Ishikawa (cell line): Measurements from ENCODE around the gene VWF.

Experiments used
- CEBPB ChIP-seq: IDR thresholded peaks from 2 replicates; pipeline ENCODE4 v1.6.1; 2012
- CREB1 ChIP-seq: IDR thresholded peaks from 2 replicates; pipeline ENCODE4 v1.6.1; 2012; ENCODE audit warnings: low read depth
- EGR1 ChIP-seq: IDR thresholded peaks from 2 replicates; pipeline ENCODE4 v1.6.1; 2012
- EP300 ChIP-seq: IDR thresholded peaks from 2 replicates; pipeline ENCODE4 v1.6.1; 2012; ENCODE audit warnings: borderline replicate concordance
- FOXM1 ChIP-seq: IDR thresholded peaks from 2 replicates; pipeline ENCODE4 v1.6.1; 2012; ENCODE audit warnings: low read depth, borderline replicate concordance
- NFIC ChIP-seq: IDR thresholded peaks from 2 replicates; pipeline ENCODE4 v1.6.1; 2012
- RAD21 ChIP-seq: IDR thresholded peaks from 2 replicates; pipeline ENCODE4 v1.6.1; 2012; ENCODE audit warnings: low read depth
- TAF1 ChIP-seq: IDR thresholded peaks from 2 replicates; pipeline ENCODE4 v1.6.1; 2012; ENCODE audit warnings: low read depth, mild to moderate bottlenecking
- TCF12 ChIP-seq: IDR thresholded peaks from 2 replicates; pipeline ENCODE4 v1.6.1; 2012; ENCODE audit warnings: low read depth
- TEAD4 ChIP-seq: IDR thresholded peaks from 2 replicates; pipeline ENCODE4 v1.6.1; 2012
- YY1 ChIP-seq: IDR thresholded peaks from 2 replicates; pipeline ENCODE4 v1.6.1; 2012; ENCODE audit warnings: low read depth
- ZBTB7A ChIP-seq: IDR thresholded peaks from 2 replicates; pipeline ENCODE4 v1.6.1; 2012; ENCODE audit warnings: low read depth
- TF ChIP-seq, protein P1 (sequence below): IDR thresholded peaks from 2 replicates; pipeline ENCODE4 v1.6.1; 2012
- TF ChIP-seq, protein P2 (sequence below): IDR thresholded peaks from 2 replicates; pipeline ENCODE4 v1.6.1; 2012; ENCODE audit warnings: low read depth, mild to moderate bottlenecking
- TF ChIP-seq, protein P3 (sequence below): IDR thresholded peaks from 2 replicates; pipeline ENCODE4 v1.6.1; 2012

Gene VWF

DNA sequence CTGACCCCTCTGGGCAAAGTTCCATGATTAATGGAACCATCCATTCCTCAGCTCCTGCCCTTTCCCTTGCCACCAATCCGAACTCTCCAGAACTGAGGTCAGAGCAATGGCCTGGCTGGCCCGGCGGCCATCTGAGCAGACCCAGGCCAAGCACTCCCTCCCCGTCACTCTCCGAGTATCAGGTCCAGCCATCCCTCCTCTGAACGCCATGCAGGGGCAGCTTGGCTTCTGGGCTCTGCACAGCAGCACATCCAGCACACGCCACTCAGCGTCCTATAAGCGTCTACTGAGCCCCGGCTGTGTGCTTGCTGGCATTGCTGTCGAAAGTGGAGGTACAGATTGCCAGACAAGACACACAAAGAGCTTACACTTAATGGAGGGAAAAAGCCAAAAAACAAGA, 34.3 kb upstream of the VWF start:
- TF ChIP-seq FOXM1: no peak

DNA sequence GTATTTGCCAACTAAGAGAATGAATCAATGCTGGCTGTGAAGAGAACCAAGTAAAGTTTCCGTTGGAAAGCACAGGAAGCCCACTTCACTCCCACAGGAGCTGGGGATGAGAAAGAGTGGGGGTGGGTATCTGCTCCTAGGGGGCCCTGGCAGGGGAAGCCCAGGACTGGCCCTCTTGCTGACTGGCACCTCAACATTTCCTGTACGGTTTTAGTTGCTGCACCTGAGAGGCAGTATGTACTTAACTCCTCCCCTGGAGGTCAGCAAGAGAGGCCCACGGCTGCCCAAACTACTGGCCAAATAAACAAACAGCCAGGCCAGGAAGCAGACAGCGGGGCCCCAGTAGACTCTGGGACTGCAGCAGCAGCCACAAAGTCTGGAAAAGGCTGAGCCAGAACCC, 33.8 kb upstream of the VWF start:
- TF ChIP-seq, protein P1, sequence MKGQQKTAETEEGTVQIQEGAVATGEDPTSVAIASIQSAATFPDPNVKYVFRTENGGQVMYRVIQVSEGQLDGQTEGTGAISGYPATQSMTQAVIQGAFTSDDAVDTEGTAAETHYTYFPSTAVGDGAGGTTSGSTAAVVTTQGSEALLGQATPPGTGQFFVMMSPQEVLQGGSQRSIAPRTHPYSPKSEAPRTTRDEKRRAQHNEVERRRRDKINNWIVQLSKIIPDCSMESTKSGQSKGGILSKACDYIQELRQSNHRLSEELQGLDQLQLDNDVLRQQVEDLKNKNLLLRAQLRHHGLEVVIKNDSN: no peak
- TF ChIP-seq NFIC: no peak
- no peak for TF ChIP-seq FOXM1
- TF ChIP-seq, protein P2, sequence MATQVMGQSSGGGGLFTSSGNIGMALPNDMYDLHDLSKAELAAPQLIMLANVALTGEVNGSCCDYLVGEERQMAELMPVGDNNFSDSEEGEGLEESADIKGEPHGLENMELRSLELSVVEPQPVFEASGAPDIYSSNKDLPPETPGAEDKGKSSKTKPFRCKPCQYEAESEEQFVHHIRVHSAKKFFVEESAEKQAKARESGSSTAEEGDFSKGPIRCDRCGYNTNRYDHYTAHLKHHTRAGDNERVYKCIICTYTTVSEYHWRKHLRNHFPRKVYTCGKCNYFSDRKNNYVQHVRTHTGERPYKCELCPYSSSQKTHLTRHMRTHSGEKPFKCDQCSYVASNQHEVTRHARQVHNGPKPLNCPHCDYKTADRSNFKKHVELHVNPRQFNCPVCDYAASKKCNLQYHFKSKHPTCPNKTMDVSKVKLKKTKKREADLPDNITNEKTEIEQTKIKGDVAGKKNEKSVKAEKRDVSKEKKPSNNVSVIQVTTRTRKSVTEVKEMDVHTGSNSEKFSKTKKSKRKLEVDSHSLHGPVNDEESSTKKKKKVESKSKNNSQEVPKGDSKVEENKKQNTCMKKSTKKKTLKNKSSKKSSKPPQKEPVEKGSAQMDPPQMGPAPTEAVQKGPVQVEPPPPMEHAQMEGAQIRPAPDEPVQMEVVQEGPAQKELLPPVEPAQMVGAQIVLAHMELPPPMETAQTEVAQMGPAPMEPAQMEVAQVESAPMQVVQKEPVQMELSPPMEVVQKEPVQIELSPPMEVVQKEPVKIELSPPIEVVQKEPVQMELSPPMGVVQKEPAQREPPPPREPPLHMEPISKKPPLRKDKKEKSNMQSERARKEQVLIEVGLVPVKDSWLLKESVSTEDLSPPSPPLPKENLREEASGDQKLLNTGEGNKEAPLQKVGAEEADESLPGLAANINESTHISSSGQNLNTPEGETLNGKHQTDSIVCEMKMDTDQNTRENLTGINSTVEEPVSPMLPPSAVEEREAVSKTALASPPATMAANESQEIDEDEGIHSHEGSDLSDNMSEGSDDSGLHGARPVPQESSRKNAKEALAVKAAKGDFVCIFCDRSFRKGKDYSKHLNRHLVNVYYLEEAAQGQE: no peak
- TF ChIP-seq CREB1: no peak
- TF ChIP-seq YY1: no peak
- no peak for TF ChIP-seq TCF12
- TF ChIP-seq TEAD4: no peak
- TF ChIP-seq, protein P3, sequence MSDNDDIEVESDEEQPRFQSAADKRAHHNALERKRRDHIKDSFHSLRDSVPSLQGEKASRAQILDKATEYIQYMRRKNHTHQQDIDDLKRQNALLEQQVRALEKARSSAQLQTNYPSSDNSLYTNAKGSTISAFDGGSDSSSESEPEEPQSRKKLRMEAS: no peak
- no peak for TF ChIP-seq EP300

DNA sequence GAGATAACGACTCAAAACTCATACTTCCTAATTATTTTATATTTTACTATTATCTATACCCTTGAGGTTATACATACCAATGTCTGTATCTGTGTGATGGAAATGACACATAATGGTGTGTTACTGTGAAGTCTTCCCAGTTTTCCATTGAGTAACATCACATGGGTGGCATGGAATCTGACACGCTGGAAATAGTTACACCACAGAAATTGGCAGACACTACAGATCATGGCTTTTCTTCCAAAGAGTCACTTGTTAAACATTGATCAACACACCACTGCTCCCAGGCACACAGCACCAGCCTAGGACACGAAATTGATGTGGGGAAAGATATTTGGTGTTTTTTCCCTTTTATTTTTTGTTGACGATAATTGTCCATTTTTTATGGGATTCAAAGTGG, 33.0 kb upstream of the VWF start:
- TF ChIP-seq CEBPB: no peak
- TF ChIP-seq, protein P3: no peak
- no peak for TF ChIP-seq TAF1

DNA sequence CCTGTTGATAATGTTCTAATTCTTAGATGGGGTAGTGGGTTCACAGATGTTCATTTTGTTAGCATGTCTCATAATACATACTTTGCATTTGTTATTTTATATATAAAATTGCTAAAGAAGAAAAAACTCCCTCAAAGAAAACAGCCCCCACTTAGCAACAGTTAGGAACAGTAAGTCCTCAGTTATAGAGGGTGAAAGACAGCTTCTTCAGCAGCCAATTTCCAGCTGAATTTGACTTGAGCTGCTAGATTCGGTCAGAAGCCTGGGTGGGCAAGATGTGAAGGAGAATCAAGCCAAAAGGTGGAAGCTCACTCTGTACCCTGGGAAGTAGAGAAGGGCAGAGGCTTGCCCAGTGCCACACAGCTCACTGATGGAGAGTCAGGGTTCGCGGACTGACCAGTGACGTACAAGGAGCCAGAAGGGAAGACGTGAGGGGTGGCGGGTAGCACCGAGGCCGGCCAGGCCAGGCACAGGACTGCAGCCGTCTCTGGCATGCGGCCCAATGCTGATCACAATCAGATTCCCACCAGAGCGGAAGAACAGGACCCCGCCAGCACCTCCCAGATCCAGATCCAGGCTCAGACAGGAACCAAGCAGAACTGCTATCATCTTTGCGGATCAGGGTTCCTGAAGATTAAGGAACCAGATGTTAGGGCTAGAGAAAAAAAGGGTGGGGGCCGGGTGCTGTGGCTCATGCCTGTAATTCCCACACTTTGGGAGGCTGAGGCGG, 30.4 kb upstream of the VWF start:
- TF ChIP-seq EGR1 (no peak), ZBTB7A (no peak), RAD21 (no peak), FOXM1 (no peak), TEAD4 (no peak), NFIC (no peak), YY1 (no peak), TCF12 (no peak), TAF1 (no peak), EP300 (no peak)
- TF ChIP-seq, protein P2: no peak

DNA sequence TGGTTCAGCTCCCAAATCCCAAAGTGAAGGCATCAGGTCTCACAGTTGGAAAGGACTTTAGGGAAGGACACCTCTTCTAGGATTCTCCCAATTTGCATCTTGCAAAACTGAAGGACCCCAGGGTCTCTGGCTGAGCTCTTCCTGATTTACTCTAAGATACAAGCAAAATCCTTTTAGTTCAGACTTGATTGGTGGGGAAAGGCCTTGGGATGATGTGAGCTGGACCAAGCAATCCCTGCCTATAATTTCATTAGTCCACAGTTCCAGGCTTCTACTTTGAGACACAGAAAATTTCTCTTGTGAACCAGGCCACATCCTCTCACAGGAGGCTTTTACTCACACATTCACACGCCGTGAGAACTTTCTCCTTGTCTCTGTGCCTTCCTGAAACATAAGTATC, 23.6 kb upstream of the VWF start:
- TF ChIP-seq CEBPB (no peak), TCF12 (no peak), EP300 (no peak), NFIC (no peak), RAD21 (no peak), YY1 (no peak), TEAD4 (no peak), EGR1 (no peak), CREB1 (no peak), ZBTB7A (no peak), FOXM1 (no peak), TAF1 (no peak)
- TF ChIP-seq, protein P1: no peak
- TF ChIP-seq, protein P3: no peak
- TF ChIP-seq, protein P2: no peak
